HG02610 (cell line): Measurements from ENCODE around the gene TNFSF15.
A peak's percentile ranks its signal among the peaks of the same experiment; 100 is the strongest.

ENCODE experiments used
- ATAC-seq: cut with Tn5 transposase; IDR thresholded peaks from one replicate; pipeline ENCODE4 v1.9.1; 2021; ENCODE audit warnings: mild to moderate bottlenecking, moderate library complexity; ENCODE audit not compliant: unreplicated experiment

TNFSF15 gene

GRCh38 chr9:114825126-114825795, 19.4 kb upstream of the TNFSF15 start:
- no peak for ATAC-seq

GRCh38 chr9:114824110-114824509, 18.3 kb upstream of the TNFSF15 start:
- ATAC-seq, result no peak

DNA sequence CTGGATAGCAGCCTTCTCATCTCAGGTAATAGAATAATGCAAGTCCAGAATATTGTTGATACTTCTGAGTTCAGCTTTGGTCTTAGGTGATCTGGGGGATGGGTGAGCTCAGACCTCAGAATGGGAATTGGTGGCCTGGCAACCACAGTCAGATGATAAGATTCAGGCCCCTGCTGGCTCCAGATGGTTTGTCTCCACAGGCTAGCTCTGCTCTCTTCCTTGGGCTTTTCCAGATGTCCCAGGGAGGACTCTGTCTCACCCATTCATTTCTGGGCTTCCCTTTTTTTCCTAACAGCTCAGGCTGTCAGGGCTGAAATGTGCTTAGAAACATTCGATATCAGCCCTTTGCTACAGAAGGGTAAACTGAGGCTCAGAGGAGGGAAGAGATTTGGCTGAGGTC, 17.6 kb upstream of the TNFSF15 start:
- no peak for ATAC-seq

- no peak for ATAC-seq
These were observed 16.9 kb upstream of the TNFSF15 start for GRCh38 chr9:114822708-114823107.

GRCh38 chr9:114820776-114821501, 15.1 kb upstream of the TNFSF15 start:
- no peak for ATAC-seq

DNA sequence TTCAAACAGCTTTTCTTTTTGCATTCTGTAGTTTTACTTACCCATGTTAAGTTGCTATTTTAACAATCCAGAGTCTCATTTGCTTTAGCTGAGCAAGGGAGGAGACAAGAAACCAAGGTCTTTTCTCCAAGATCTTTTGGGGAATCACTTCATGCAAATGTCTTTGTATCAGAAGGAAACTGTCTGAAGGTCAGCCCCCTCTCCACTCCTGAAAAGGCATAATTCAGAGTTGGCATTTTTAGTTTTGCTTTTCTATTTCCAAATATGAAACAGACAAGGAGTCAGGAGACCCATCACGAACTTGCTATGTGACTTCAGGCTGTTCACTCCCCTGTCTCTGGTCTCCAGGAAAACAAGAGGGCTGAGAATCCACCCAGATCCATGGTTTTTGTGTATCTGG, 12.3 kb upstream of the TNFSF15 start:
- ATAC-seq, result no peak

DNA sequence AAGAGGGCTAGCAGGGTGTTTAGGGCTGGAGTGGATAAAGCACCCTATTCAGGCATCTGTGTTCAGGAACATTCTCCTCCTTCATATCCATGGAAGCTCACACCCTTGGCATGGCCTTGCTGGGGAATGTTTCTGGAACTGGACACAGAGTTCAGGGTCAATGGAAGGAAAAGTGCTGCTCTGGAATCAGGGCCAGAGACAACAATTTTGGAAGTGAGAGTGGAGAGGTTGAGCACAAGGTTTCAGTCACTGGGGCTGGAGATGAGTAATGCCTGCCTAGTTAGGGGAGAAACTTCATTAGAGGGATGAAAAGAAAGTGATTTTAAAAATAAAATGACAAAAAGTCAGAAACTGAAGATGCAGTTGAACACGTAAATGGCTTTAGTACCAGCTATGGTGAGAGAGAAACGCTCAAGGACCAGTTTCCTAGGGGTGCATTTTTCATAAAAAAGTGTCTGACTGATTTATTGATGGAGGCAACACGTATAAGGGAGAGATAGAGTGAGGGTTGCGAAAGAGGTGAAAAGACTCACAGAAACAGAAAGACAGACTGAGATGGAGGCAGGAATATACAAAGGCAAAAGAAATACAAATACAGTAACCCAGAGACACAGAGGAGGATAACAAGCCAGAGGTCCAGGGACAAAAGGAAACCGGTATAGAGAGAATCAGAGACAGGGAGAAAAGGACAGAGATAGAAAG, 8.0 kb upstream of the TNFSF15 start:
- no peak for ATAC-seq

- no peak for ATAC-seq
These were observed 6.3 kb upstream of the TNFSF15 start for GRCh38 chr9:114811966-114812636.

- ATAC-seq, result no peak
These were observed 5.5 kb upstream of the TNFSF15 start for GRCh38 chr9:114811301-114811700.

DNA sequence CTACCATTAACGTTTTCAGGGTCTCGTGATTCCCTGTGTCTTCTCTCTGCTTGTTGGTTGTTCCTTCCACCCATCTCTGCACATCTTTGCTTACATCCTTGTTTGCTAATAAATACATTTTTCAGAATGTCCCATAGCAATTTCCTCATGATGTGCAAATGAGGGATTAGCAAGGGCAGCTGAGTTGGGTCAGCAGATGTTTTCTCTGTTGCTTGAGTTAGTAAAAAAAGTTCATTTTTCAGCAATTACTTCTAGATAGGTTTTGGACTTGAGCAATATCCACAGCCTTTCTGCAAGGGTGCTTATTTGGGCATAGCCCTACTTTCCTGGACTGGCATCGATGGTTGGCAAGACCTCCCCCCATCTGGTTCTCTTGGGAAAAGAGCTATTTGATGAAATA, 4.8 kb upstream of the TNFSF15 start:
- ATAC-seq, result no peak

GRCh38 chr9:114806526-114806900, 674 bp upstream of the TNFSF15 start:
- peak; percentile 17 for ATAC-seq

DNA sequence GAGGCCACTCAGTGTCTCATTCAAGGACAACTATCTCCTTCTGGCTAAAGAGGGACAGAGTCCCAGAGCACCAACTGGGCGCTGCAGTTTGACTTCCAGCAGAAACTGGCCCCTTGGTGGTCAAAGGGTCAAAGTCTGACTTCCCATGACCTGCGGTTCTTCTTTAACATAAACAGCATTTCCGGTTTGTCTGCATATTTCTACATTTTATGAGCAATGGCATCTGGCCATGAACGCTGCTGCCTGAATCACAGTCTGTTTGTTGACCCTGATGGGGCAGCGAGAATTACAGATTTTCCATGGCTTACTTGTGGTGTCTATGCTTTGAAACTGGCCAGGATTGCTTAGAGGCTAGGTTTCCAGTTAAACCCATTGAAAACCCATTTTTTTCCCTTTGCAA, 1.3 kb downstream of the TNFSF15 start:
- ATAC-seq, result no peak

DNA sequence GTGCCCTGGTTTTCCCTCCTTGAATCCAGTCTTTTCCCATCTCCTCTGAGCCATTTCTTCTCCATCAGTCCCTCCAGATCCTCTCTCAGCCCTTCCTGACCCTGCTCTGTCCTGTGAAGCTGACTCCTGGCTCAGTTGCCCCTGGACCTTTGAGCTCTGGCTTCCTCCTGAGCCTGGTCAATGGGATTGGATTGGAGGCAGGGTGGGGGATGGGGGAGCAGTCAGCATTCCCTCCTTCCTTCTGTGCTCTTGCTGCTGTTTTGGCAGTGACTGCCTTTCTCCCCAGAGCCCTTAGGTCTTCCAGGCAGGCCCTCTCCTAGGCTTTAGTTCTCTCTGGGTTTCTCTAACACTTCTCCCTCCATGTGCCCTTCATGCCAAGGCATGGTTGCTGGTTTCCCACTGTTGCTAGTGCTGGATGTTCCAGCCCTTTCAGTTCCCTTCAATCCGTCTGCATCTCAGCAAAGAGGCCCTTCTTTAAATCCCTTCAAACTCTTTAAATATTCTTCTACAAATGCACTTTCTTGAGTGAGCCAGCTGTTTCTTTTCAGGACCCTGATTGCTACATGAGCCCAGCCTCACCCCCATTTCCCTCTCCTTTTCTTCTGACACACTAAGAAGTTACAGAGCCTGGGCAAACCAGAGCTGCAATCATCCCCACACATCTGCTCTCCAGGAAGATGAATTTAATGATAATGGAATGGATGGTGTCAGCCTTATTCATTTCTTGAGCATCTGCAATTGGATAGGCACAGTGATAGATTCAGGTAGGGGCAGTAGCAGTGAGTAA, 2.2 kb downstream of the TNFSF15 start:
- no peak for ATAC-seq

DNA sequence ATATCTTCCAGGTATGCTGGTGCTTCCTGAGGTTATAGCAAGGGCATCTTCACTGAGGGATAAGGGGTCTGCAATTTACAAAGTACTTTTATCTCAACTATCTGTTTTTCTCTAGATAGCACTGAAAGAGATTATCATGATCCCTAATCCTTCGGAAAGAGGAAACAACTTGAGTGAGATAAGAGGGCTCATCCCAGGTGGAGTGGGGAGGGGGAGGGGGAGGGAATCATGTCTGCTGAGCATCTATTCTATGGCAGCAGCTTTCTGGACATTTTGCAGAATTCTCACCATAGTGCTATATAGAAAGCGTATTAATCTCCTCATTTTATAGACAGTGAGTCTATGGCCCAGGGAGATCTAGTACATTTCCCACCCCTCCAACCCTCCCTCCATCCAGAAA, 5.9 kb downstream of the TNFSF15 start:
- no peak for ATAC-seq

GRCh38 chr9:114799441-114799840, 6.4 kb downstream of the TNFSF15 start:
- ATAC-seq, result no peak

- ATAC-seq, result no peak
These were observed 6.9 kb downstream of the TNFSF15 start for GRCh38 chr9:114798780-114799427.

DNA sequence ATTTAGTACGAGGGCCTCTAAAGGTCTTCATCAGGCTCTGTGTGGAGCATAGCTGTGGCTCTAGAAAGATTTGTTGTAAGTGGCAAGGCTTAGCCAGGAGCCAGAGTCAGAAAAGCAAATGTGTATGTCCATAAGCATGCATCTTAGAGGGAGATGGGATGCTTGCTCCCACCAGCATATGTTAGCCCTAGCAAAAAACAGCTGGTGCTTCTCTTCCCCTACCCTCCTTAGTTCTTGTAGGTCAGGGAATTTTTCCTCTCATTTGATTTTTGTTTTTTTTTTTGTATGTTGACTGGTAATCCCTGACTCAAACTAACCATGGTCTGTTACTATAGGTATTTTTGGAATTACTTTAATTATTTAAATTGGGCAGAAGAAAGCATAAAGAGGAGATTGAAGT, 7.7 kb downstream of the TNFSF15 start:
- no peak for ATAC-seq

DNA sequence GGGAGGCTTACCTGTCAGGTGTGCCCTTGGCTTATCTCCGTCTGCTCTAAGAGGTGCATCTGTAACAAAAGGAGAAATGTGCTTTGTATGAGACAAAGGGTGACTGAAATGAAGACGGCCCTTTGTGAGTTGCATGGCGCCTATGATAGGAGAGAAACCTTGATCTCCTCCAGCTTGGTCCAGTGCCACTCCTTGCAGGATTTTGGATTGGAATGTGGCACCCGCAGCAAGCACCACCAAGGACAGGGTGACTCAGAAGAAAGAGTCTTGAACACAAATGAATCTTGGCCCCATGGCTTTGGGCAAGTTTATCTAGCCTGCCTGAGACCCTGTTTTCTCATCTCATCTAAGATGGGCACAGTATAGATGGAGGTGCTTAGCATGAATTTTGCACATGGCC, 13.4 kb downstream of the TNFSF15 start:
- no peak for ATAC-seq

DNA sequence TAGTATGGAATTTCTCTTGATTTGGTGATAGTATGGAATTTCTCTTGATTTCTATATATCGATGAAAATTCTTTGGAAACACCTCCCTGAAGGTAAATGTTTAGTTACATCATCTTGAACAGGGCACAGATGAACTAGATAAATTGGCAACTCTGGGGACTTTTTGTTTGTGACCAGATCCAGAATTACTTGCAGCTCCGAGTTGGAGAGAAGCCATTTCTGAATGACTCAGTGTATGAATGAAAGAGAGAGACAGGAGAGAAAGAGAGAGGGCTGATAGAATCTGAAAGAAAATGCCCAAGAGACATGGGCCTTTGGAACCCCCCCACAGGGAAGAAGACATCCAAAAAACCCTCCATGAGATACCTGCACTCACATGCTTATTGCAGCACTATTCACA, 14.1 kb downstream of the TNFSF15 start:
- ATAC-seq, result no peak

DNA sequence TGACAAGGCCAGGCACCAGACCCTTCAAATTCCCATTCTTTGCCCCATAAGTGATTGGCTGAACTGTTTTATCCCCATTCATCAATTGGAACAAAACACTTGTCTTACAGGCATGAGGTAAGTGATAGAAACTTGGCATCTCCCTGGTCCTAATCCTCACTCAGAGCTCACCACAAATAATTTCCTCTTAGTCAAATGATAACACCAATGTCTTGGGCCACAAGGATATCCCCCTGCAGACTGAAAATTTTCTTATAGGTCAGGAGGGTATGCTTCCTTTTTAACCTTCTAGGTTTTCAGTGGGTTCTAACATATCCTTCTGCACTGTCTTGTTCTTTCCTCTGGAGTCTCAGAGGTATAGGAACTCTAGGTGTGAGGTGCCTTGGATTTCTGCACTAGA, 14.5 kb downstream of the TNFSF15 start:
- ATAC-seq, result no peak
